HEK293 (cell line): Measurements from ENCODE around the gene CACHD1.

ENCODE experiments used
- CTCF ChIA-PET: fragments of 350-600 bp; formaldehyde crosslinking; extraction: SDS; loops from one replicate; lab custom pipeline; 2021; ENCODE audit warnings: antibody characterized with exemption; lab: Yijun Ruan, JAX
- POLR2A ChIA-PET: fragments of 300-600 bp; formaldehyde crosslinking; extraction: SDS; loops from one replicate; lab custom pipeline; 2020; ENCODE audit warnings: antibody characterized with exemption, inconsistent platforms; lab: Yijun Ruan, JAX
- H3K27ac ChIP-seq: fragments of 200-500 bp; sonication (Bioruptor generic); 2 replicates; pipeline ENCODE4 v1.5.1; 2014; ENCODE audit warnings: low read depth, low read length, control low read depth, inconsistent platforms; ENCODE audit errors: extremely low read depth
- H3K36me3 ChIP-seq, 2 experiments: fragments of 200-500 bp in 1 of 2; sonication (Bioruptor generic) in 1 of 2; 1 replicate in 1 of 2; 2 replicates in 1 of 2; pipeline ENCODE4 v1.5.1; 2014 to 2017; ENCODE audit warnings: inconsistent platforms in 2 of 2, low read length in 2 of 2; ENCODE audit not compliant: control insufficient read depth in 2 of 2, insufficient read depth in 1 of 2
- H3K4me1 ChIP-seq: fragments of 200-500 bp; sonication (Bioruptor generic); 2 replicates; pipeline ENCODE4 v1.5.1; 2014; ENCODE audit warnings: mild to moderate bottlenecking, low read length, inconsistent platforms; ENCODE audit not compliant: control insufficient read depth, insufficient read depth
- H3K4me3 ChIP-seq: 2 replicates; pipeline ENCODE4 v1.5.1; 2011; ENCODE audit warnings: low read depth, mild to moderate bottlenecking, control low read depth, low read length, moderate library complexity
- H3K9me3 ChIP-seq: fragments of 200-500 bp; sonication (Bioruptor generic); 2 replicates; pipeline ENCODE4 v1.5.1; 2014; ENCODE audit warnings: low read depth, low read length, inconsistent platforms; ENCODE audit not compliant: control insufficient read depth, insufficient read depth
- FEZF1 ChIP-seq: fragments of 450-650 bp; formaldehyde crosslinking; IDR thresholded peaks from 2 replicates; pipeline ENCODE4 v1.5.1; 2016; ENCODE audit warnings: missing biosample characterization, missing genetic modification characterization
- GLIS1 ChIP-seq: fragments of 450-650 bp; formaldehyde crosslinking; IDR thresholded peaks from 2 replicates; pipeline ENCODE4 v1.5.1; 2016; ENCODE audit warnings: missing biosample characterization, missing genetic modification characterization
- HIC1 ChIP-seq: fragments of 450-650 bp; formaldehyde crosslinking; IDR thresholded peaks from 2 replicates; pipeline ENCODE4 v1.5.1; 2016; ENCODE audit warnings: missing biosample characterization, missing genetic modification characterization
- KLF10 ChIP-seq: fragments of 450-650 bp; IDR thresholded peaks from 2 replicates; pipeline ENCODE4 v1.5.1; 2018; ENCODE audit warnings: missing biosample characterization, mild to moderate bottlenecking, missing genetic modification characterization
- KLF7 ChIP-seq: fragments of 450-650 bp; formaldehyde crosslinking; IDR thresholded peaks from 2 replicates; pipeline ENCODE4 v1.5.1; 2016; ENCODE audit warnings: missing biosample characterization, missing genetic modification characterization, borderline replicate concordance
- MEIS1 ChIP-seq: sonication (generic); formaldehyde crosslinking; IDR thresholded peaks from 2 replicates; pipeline ENCODE4 v1.8.1; 2022; ENCODE audit warnings: missing genetic modification reagents, mild to moderate bottlenecking, borderline replicate concordance
- PRDM6 ChIP-seq: fragments of 450-650 bp; formaldehyde crosslinking; IDR thresholded peaks from 2 replicates; pipeline ENCODE4 v1.5.1; 2017; ENCODE audit warnings: missing biosample characterization, missing genetic modification characterization
- YY1 ChIP-seq: fragments of 450-650 bp; formaldehyde crosslinking; IDR thresholded peaks from 2 replicates; pipeline ENCODE4 v1.5.1; 2018; ENCODE audit warnings: missing biosample characterization, missing genetic modification characterization
- ZBTB21 ChIP-seq: fragments of 450-650 bp; formaldehyde crosslinking; IDR thresholded peaks from 2 replicates; pipeline ENCODE4 v1.5.1; 2017; ENCODE audit warnings: missing biosample characterization, missing genetic modification characterization
- ZEB2 ChIP-seq: fragments of 450-650 bp; formaldehyde crosslinking; IDR thresholded peaks from 2 replicates; pipeline ENCODE4 v1.5.1; 2016; ENCODE audit warnings: missing biosample characterization, missing genetic modification characterization
- ZIC2 ChIP-seq: fragments of 450-650 bp; formaldehyde crosslinking; IDR thresholded peaks from 2 replicates; pipeline ENCODE4 v1.5.1; 2016; ENCODE audit warnings: missing biosample characterization, missing genetic modification characterization
- ZNF114 ChIP-seq: fragments of 450-650 bp; formaldehyde crosslinking; IDR thresholded peaks from 2 replicates; pipeline ENCODE4 v1.5.0; 2017; ENCODE audit warnings: missing biosample characterization, missing genetic modification characterization
- ZNF132 ChIP-seq: fragments of 450-650 bp; formaldehyde crosslinking; IDR thresholded peaks from 2 replicates; pipeline ENCODE4 v1.5.1; 2017; ENCODE audit warnings: missing biosample characterization, missing genetic modification characterization, borderline replicate concordance
- ZNF133 ChIP-seq: fragments of 450-650 bp; formaldehyde crosslinking; IDR thresholded peaks from 2 replicates; pipeline ENCODE4 v1.5.1; 2016; ENCODE audit warnings: missing biosample characterization, missing genetic modification characterization
- ZNF16 ChIP-seq: fragments of 450-650 bp; formaldehyde crosslinking; IDR thresholded peaks from 2 replicates; pipeline ENCODE4 v1.5.1; 2016; ENCODE audit warnings: low read depth, missing biosample characterization, missing genetic modification characterization
- ZNF202 ChIP-seq: fragments of 450-650 bp; formaldehyde crosslinking; IDR thresholded peaks from 2 replicates; pipeline ENCODE4 v1.5.1; 2016; ENCODE audit warnings: missing biosample characterization, missing genetic modification characterization, borderline replicate concordance
- ZNF292 ChIP-seq: fragments of 450-650 bp; formaldehyde crosslinking; IDR thresholded peaks from 2 replicates; pipeline ENCODE4 v1.5.1; 2016; ENCODE audit warnings: low read depth, missing biosample characterization, missing genetic modification characterization, borderline replicate concordance
- ZNF341 ChIP-seq: fragments of 450-650 bp; formaldehyde crosslinking; IDR thresholded peaks from 2 replicates; pipeline ENCODE4; 2016; ENCODE audit warnings: low read depth, missing biosample characterization, missing genetic modification characterization
- ZNF350 ChIP-seq: fragments of 450-650 bp; formaldehyde crosslinking; IDR thresholded peaks from 2 replicates; pipeline ENCODE4 v1.5.0; 2017; ENCODE audit warnings: missing biosample characterization, mild to moderate bottlenecking, missing genetic modification characterization
- ZNF391 ChIP-seq: fragments of 450-650 bp; formaldehyde crosslinking; IDR thresholded peaks from 2 replicates; pipeline ENCODE4 v1.5.1; 2016; ENCODE audit warnings: low read depth, missing biosample characterization, missing genetic modification characterization, borderline replicate concordance
- ZNF416 ChIP-seq: fragments of 450-650 bp; formaldehyde crosslinking; IDR thresholded peaks from 2 replicates; pipeline ENCODE4 v1.5.1; 2016; ENCODE audit warnings: missing biosample characterization, missing genetic modification characterization
- ZNF473 ChIP-seq: fragments of 450-650 bp; formaldehyde crosslinking; IDR thresholded peaks from 2 replicates; pipeline ENCODE4 v1.5.1; 2017; ENCODE audit warnings: missing biosample characterization, missing genetic modification characterization
- ZNF529 ChIP-seq: fragments of 450-650 bp; formaldehyde crosslinking; IDR thresholded peaks from 2 replicates; pipeline ENCODE4 v1.5.1; 2017; ENCODE audit warnings: missing genetic modification characterization, missing biosample characterization; ENCODE audit not compliant: insufficient replicate concordance
- ZNF560 ChIP-seq: fragments of 450-650 bp; formaldehyde crosslinking; IDR thresholded peaks from 2 replicates; pipeline ENCODE4 v1.5.1; 2017; ENCODE audit warnings: missing biosample characterization, missing genetic modification characterization, borderline replicate concordance
- ZNF571 ChIP-seq: fragments of 450-650 bp; formaldehyde crosslinking; IDR thresholded peaks from 2 replicates; pipeline ENCODE4 v1.5.0; 2017; ENCODE audit warnings: missing biosample characterization, missing genetic modification characterization
- ZNF580 ChIP-seq: fragments of 450-650 bp; formaldehyde crosslinking; IDR thresholded peaks from 2 replicates; pipeline ENCODE4 v1.5.1; 2016; ENCODE audit warnings: missing biosample characterization, missing genetic modification characterization
- ZNF600 ChIP-seq: fragments of 450-650 bp; formaldehyde crosslinking; IDR thresholded peaks from 2 replicates; pipeline ENCODE4 v1.5.1; 2016; ENCODE audit warnings: missing biosample characterization, missing genetic modification characterization
- ZNF629 ChIP-seq: fragments of 450-650 bp; formaldehyde crosslinking; IDR thresholded peaks from 2 replicates; pipeline ENCODE4 v1.5.1; 2017; ENCODE audit warnings: missing biosample characterization, missing genetic modification characterization
- ZNF701 ChIP-seq: fragments of 450-650 bp; formaldehyde crosslinking; IDR thresholded peaks from 2 replicates; pipeline ENCODE4 v1.5.1; 2016; ENCODE audit warnings: missing biosample characterization, missing genetic modification characterization
- ZNF777 ChIP-seq: fragments of 450-650 bp; formaldehyde crosslinking; IDR thresholded peaks from 2 replicates; pipeline ENCODE4 v1.5.1; 2017; ENCODE audit warnings: missing biosample characterization, missing genetic modification characterization, borderline replicate concordance
- TF ChIP-seq, protein P1 (sequence below): fragments of 450-650 bp; formaldehyde crosslinking; IDR thresholded peaks from 2 replicates; pipeline ENCODE4 v1.5.1; 2016; ENCODE audit warnings: missing biosample characterization, missing genetic modification characterization
- TF ChIP-seq, protein P2 (sequence below): fragments of 450-650 bp; formaldehyde crosslinking; IDR thresholded peaks from 2 replicates; pipeline ENCODE4 v1.5.0; 2017; ENCODE audit warnings: missing biosample characterization, missing genetic modification characterization, borderline replicate concordance

The CACHD1 gene

DNA sequence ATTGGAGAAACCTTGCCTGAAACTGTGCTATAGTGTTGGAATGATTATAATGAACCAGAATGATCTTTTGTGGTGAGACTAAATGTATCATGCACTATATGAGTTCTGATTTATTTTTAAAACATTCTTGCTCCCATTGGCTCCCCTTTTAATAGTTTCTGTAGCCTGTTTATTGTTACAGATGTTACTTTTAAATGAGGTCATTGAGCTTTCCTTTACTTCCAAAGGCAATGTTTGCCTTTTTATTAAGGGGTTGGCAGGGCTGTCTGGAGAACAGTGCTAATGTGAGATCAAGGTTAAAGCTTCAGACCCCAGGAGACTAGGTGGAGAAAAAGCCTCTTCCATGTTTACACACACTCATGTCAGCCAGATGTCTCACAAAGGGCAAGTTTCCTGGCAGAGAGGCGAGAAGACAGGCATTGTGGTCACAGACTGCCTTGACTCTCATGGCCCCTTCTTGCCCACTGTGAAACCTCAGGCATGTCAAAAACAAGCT, 154.3 kb downstream of the CACHD1 start (continued):
- no peak for TF ChIP-seq ZNF529 (tag by site-specific recombination)
- no peak for TF ChIP-seq ZNF629
- no peak for TF ChIP-seq ZNF560 (tag by site-specific recombination)
- peak; percentile 23; the same call in 1 of the 2 replicates for TF ChIP-seq FEZF1
- no peak for TF ChIP-seq ZNF571 (tag by site-specific recombination)
- TF ChIP-seq, protein P1, sequence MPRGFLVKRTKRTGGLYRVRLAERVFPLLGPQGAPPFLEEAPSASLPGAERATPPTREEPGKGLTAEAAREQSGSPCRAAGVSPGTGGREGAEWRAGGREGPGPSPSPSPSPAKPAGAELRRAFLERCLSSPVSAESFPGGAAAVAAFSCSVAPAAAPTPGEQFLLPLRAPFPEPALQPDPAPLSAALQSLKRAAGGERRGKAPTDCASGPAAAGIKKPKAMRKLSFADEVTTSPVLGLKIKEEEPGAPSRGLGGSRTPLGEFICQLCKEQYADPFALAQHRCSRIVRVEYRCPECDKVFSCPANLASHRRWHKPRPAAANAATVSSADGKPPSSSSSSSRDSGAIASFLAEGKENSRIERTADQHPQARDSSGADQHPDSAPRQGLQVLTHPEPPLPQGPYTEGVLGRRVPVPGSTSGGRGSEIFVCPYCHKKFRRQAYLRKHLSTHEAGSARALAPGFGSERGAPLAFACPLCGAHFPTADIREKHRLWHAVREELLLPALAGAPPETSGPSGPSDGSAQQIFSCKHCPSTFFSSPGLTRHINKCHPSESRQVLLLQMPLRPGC: no peak
- no peak for TF ChIP-seq ZNF777 (tag by site-specific recombination)
- TF ChIP-seq ZBTB21 (tag by site-specific recombination): no peak
- no peak for TF ChIP-seq ZNF133
- no peak for TF ChIP-seq ZEB2
- TF ChIP-seq ZNF391 (tag by site-specific recombination): no peak
- peak; percentile 48; the same call in 1 of the 2 replicates for TF ChIP-seq PRDM6 (tag by site-specific recombination)
- no peak for TF ChIP-seq GLIS1 (tag by site-specific recombination)
- no peak for TF ChIP-seq ZNF416
- TF ChIP-seq ZNF600 (tag by site-specific recombination): no peak
- no peak for TF ChIP-seq ZNF114
- no peak for TF ChIP-seq YY1 (tag by site-specific recombination)
- TF ChIP-seq MEIS1 (CRISPR knock-in tag): no peak
- TF ChIP-seq ZNF202 (tag by site-specific recombination): no peak

GRCh38 chr1:64624808-64625207, 154.9 kb downstream of the CACHD1 start:
- no peaks in the 10 kb centered on the region for H3K36me3 ChIP-seq
- H3K27ac ChIP-seq: peak overlapping the region; percentile 42; the same call in 1 of the 2 replicates
- ChIA-PET CTCF (interaction anchor here (0.7 kb wide), 1 partner anchor 104 kb away, joined by 3 read pairs; no protein-coding TSS in a partner anchor), POLR2A (interaction anchor here (1.4 kb wide), 1 partner anchor 29 kb away, joined by 4 read pairs; no protein-coding TSS in a partner anchor)
- H3K4me3 ChIP-seq: no peak overlapping the region
- H3K9me3 ChIP-seq: no peaks in the 10 kb centered on the region
- H3K4me1 ChIP-seq: peaks cover 11% of the 10 kb centered on the region
- TF ChIP-seq HIC1 (no peak), ZNF350 (tag by site-specific recombination) (no peak), ZNF292 (tag by site-specific recombination) (no peak), ZNF16 (tag by site-specific recombination) (no peak), ZNF580 (tag by site-specific recombination) (no peak), ZNF473 (tag by site-specific recombination) (no peak), ZNF341 (no peak), ZNF132 (tag by site-specific recombination) (no peak), KLF7 (tag by site-specific recombination) (no peak), ZIC2 (no peak), ZNF701 (no peak), KLF10 (tag by site-specific recombination) (no peak)
- TF ChIP-seq, protein P2, sequence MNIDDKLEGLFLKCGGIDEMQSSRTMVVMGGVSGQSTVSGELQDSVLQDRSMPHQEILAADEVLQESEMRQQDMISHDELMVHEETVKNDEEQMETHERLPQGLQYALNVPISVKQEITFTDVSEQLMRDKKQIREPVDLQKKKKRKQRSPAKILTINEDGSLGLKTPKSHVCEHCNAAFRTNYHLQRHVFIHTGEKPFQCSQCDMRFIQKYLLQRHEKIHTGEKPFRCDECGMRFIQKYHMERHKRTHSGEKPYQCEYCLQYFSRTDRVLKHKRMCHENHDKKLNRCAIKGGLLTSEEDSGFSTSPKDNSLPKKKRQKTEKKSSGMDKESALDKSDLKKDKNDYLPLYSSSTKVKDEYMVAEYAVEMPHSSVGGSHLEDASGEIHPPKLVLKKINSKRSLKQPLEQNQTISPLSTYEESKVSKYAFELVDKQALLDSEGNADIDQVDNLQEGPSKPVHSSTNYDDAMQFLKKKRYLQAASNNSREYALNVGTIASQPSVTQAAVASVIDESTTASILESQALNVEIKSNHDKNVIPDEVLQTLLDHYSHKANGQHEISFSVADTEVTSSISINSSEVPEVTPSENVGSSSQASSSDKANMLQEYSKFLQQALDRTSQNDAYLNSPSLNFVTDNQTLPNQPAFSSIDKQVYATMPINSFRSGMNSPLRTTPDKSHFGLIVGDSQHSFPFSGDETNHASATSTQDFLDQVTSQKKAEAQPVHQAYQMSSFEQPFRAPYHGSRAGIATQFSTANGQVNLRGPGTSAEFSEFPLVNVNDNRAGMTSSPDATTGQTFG: no peak
